WI38 (cell line): Measurements from ENCODE around the gene INPP5F.

Experiments used
- H3K4me3 ChIP-seq: 2 replicates; pipeline ENCODE4 v1.5.1; 2011; ENCODE audit warnings: low read depth, mild to moderate bottlenecking, control low read depth, low read length
- TF ChIP-seq, protein P1 (sequence below): IDR thresholded peaks from 2 replicates; pipeline ENCODE4 v1.5.1; 2012; ENCODE audit warnings: low read depth, mild to moderate bottlenecking, control low read depth, low read length

Gene INPP5F

GRCh38 chr10:119713744-119714483, 11.9 kb upstream of the INPP5F start:
- TF ChIP-seq, protein P1, sequence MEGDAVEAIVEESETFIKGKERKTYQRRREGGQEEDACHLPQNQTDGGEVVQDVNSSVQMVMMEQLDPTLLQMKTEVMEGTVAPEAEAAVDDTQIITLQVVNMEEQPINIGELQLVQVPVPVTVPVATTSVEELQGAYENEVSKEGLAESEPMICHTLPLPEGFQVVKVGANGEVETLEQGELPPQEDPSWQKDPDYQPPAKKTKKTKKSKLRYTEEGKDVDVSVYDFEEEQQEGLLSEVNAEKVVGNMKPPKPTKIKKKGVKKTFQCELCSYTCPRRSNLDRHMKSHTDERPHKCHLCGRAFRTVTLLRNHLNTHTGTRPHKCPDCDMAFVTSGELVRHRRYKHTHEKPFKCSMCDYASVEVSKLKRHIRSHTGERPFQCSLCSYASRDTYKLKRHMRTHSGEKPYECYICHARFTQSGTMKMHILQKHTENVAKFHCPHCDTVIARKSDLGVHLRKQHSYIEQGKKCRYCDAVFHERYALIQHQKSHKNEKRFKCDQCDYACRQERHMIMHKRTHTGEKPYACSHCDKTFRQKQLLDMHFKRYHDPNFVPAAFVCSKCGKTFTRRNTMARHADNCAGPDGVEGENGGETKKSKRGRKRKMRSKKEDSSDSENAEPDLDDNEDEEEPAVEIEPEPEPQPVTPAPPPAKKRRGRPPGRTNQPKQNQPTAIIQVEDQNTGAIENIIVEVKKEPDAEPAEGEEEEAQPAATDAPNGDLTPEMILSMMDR: no peak
- no peak overlapping the region for H3K4me3 ChIP-seq

DNA sequence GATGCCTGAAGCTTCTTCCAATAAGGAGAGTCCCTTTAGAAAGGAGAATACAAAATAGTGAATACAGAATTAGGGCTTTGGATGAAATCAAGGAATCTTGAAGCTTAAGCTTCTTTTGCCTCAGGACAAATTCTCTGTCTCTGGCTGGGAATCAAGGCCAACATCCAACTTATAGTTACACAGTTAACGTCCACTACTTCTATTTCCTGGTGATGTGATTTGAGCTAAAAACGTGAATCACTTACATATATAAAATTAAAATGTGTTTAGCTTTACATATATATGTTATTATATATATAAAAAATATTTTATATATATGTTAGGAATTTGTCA, 11.4 kb upstream of the INPP5F start:
- TF ChIP-seq, protein P1: no peak
- H3K4me3 ChIP-seq: no peak overlapping the region

GRCh38 chr10:119715628-119716505, 10.0 kb upstream of the INPP5F start:
- TF ChIP-seq, protein P1: no peak
- H3K4me3 ChIP-seq: no peak overlapping the region

DNA sequence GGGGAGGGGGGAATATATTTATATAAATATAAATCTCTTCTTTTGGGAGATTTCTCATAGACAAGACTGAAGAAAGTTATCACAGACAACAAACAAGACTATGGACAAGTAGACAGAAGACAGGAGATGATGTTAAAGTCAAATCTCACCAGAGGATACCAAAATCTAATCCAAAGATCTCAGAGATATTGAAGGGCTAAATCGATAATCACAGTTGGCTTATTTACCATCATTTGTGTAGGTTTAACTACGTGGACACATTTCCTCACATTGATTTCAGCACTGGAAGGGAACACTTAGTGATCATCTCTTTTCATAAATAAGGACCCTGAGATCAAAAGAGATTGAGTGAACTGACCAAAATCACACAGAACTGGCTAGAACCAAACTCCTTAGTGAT, 2.7 kb upstream of the INPP5F start:
- no peak overlapping the region for H3K4me3 ChIP-seq
- TF ChIP-seq, protein P1: no peak

DNA sequence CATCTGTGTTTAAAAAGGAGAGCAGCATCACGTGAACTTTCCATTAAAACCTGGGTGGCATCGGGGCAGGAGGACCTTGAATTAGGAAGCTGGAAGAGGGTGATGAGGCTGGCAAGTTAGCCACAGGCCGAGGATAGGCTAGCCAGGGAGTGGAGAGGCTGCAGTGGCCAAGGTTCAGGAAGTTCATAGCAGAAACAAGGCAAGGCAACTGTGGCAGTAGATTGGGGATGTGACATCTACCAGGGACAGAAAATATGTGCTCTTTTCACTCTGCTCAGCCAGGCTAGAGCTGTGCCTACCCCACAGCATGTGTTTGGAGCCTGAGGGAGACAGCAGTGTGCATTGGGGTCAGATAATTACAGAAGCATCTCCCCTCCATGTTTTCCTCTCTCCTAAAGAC, 2.2 kb upstream of the INPP5F start:
- TF ChIP-seq, protein P1: no peak

DNA sequence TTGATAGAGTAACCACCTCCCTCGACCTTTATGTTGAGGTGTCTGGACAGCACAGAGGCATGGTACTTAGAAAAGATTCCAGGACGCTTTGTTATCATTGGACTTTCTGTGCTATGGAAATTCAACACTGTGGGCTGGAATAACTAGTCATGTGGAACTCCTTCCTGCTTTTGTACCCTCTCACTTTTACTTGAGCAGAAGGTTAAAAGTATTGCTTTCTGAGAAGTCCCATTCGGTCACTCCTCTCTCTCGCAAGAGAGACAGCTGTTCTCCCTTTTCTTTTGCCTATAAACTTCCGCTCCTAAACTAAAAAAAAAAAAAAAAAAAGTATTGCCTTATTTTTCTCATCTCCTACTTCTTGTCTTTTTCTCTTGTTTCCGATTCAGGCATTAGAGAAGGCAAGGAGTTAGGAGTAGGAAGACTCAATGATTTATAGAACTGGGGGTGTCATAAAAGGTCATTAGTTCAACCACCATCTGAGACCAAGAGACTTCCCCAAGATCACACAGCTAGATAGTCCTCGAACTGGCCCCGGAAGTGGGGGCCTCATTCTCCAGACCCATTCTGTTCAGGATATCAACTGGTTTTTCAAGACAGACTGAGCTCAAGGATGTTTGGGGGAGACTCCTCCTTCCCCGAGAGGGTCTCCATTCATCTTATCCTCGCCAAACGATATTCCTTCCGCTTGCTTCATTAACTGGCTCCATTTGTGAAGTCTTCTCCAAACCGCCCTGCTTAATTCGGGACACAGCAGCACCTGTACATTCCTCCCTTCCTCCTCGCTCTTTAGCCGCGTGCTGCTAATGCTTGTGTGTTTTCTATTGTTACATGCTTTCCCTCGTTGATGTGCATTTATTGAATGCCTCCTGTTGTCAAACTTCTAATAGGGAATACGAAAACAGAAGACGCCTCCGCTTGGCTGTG, 995 bp upstream of the INPP5F start:
- H3K4me3 ChIP-seq: peak overlapping the region; percentile 64
- TF ChIP-seq, protein P1: no peak

More for the DNA sequence above, 2.2 kb upstream of the INPP5F start:
- no peak overlapping the region for H3K4me3 ChIP-seq

- H3K4me3 ChIP-seq: peak overlapping the region; percentile 64
- TF ChIP-seq, protein P1: no peak
Observed at GRCh38 chr10:119725517-119725827, 378 bp upstream of the INPP5F start.
